ENCODE results near the gene KRCC1.

DNA sequence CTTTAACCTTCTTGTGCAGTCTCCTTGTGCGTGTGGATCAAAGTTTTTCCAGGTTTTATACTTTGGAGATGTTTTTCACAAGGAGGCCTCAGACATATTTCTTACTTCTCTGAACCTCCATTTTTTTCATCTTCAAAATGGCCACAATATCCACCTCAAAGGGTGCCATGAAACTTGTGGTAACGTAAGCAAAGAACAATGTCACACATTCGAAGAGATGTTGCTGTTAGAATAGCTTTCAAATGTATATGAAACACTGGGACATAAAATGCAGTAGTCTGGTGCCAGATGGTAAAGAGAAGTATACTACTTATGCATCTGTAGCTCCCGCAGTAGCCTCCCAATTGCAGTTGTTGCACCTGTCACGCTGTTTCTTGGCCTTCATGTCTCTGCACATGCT is 2.6 kb upstream of the KRCC1 start:
- TF ChIP-seq POLR2A (IDR thresholded peaks at IDR 0.05; ENCODE audit: low read depth, low read length) (no peak), TAF1 (IDR thresholded peaks at IDR 0.05; ENCODE audit: borderline replicate concordance, low read depth, low read length) (no peak), POLR2AphosphoS5 (IDR thresholded peaks at IDR 0.05; ENCODE audit: low read depth, low read length) (no peak)

Data from GM12892 (cell line).